ENCODE results near the gene KCNK15.
A peak's percentile ranks its signal among the peaks of the same experiment; 100 is the strongest.

KCNK15 gene

GRCh38 chr20:44745122-44745597, 505 bp upstream of the KCNK15 start:
- no peak for ATAC-seq (replicated peaks; ENCODE audit: extremely low read depth, poor library complexity, severe bottlenecking)

GRCh38 chr20:44746367-44747165, 901 bp downstream of the KCNK15 start:
- peaks cover 14% of the 10 kb centered on the region for H3K4me1 Mint-ChIP-seq
- H3K27ac Mint-ChIP-seq (ENCODE audit: low read depth): no peak overlapping the region
- no peak for ATAC-seq (replicated peaks; ENCODE audit: extremely low read depth, poor library complexity, severe bottlenecking)
- peak overlapping the region; percentile 44 for H3K4me3 Mint-ChIP-seq
- no peak for DNase-seq (ENCODE audit: low spot score in 2 of 2)
- H3K36me3 Mint-ChIP-seq (ENCODE audit: insufficient read depth): peaks cover 4% of the 10 kb centered on the region
- H3K27me3 Mint-ChIP-seq: peaks cover 82% of the 10 kb centered on the region
- H3K9me3 Mint-ChIP-seq: no peaks in the 10 kb centered on the region

More at GRCh38 chr20:44745122-44745597, 505 bp upstream of the KCNK15 start:
- no peak overlapping the region for H3K27ac Mint-ChIP-seq (ENCODE audit: low read depth)
- peak overlapping the region; percentile 44 for H3K4me3 Mint-ChIP-seq
- H3K27me3 Mint-ChIP-seq: peaks cover 78% of the 10 kb centered on the region
- DNase-seq (ENCODE audit: low spot score in 2 of 2): no peak
- peaks cover 14% of the 10 kb centered on the region for H3K4me1 Mint-ChIP-seq
- H3K9me3 Mint-ChIP-seq: no peaks in the 10 kb centered on the region
- peaks cover 4% of the 10 kb centered on the region for H3K36me3 Mint-ChIP-seq (ENCODE audit: insufficient read depth)

- Mint-ChIP-seq H3K27ac (ENCODE audit: low read depth) (no peak overlapping the region), H3K4me3 (peak overlapping the region; percentile 44), H3K4me1 (peaks cover 14% of the 10 kb centered on the region), H3K27me3 (peaks cover 78% of the 10 kb centered on the region), H3K9me3 (no peaks in the 10 kb centered on the region), H3K36me3 (ENCODE audit: insufficient read depth) (peaks cover 4% of the 10 kb centered on the region)
- ATAC-seq (replicated peaks; ENCODE audit: extremely low read depth, poor library complexity, severe bottlenecking) (no peak), DNase-seq (ENCODE audit: low spot score in 2 of 2) (peak; percentile 23 to 36)
Observed at GRCh38 chr20:44747166-44748004, 1.7 kb downstream of the KCNK15 start.

- Mint-ChIP-seq H3K27me3 (peaks cover 75% of the 10 kb centered on the region), H3K27ac (ENCODE audit: low read depth) (no peak overlapping the region), H3K36me3 (ENCODE audit: insufficient read depth) (peaks cover 4% of the 10 kb centered on the region), H3K4me3 (no peak overlapping the region), H3K9me3 (no peaks in the 10 kb centered on the region), H3K4me1 (peaks cover 14% of the 10 kb centered on the region)
- ATAC-seq (replicated peaks; ENCODE audit: extremely low read depth, poor library complexity, severe bottlenecking) (no peak), DNase-seq (ENCODE audit: low spot score in 2 of 2) (no peak)
Observed at GRCh38 chr20:44748005-44748370, 2.3 kb downstream of the KCNK15 start.

- peaks cover 14% of the 10 kb centered on the region for H3K4me1 Mint-ChIP-seq
- DNase-seq (ENCODE audit: low spot score in 2 of 2) (no peak), ATAC-seq (replicated peaks; ENCODE audit: extremely low read depth, poor library complexity, severe bottlenecking) (no peak)
- peaks cover 73% of the 10 kb centered on the region for H3K27me3 Mint-ChIP-seq
- no peak overlapping the region for H3K4me3 Mint-ChIP-seq
- no peaks in the 10 kb centered on the region for H3K9me3 Mint-ChIP-seq
- peaks cover 3% of the 10 kb centered on the region for H3K36me3 Mint-ChIP-seq (ENCODE audit: insufficient read depth)
- no peak overlapping the region for H3K27ac Mint-ChIP-seq (ENCODE audit: low read depth)
Observed at GRCh38 chr20:44750081-44750805, 4.6 kb downstream of the KCNK15 start.

GRCh38 chr20:44752099-44752931, 6.7 kb downstream of the KCNK15 start:
- peaks cover 64% of the 10 kb centered on the region for H3K27me3 Mint-ChIP-seq
- peaks cover 4% of the 10 kb centered on the region for H3K4me1 Mint-ChIP-seq
- no peaks in the 10 kb centered on the region for H3K9me3 Mint-ChIP-seq
- no peak overlapping the region for H3K27ac Mint-ChIP-seq (ENCODE audit: low read depth)
- no peak for ATAC-seq (replicated peaks; ENCODE audit: extremely low read depth, poor library complexity, severe bottlenecking)
- peaks cover 3% of the 10 kb centered on the region for H3K36me3 Mint-ChIP-seq (ENCODE audit: insufficient read depth)
- DNase-seq (ENCODE audit: low spot score in 2 of 2): no peak
- H3K4me3 Mint-ChIP-seq: no peak overlapping the region

- no peak overlapping the region for H3K27ac Mint-ChIP-seq (ENCODE audit: low read depth)
- no peaks in the 10 kb centered on the region for H3K9me3 Mint-ChIP-seq
- no peaks in the 10 kb centered on the region for H3K36me3 Mint-ChIP-seq (ENCODE audit: insufficient read depth)
- peaks cover 58% of the 10 kb centered on the region for H3K27me3 Mint-ChIP-seq
- H3K4me3 Mint-ChIP-seq: no peak overlapping the region
- no peaks in the 10 kb centered on the region for H3K4me1 Mint-ChIP-seq
- DNase-seq (ENCODE audit: low spot score in 2 of 2) (no peak), ATAC-seq (replicated peaks; ENCODE audit: extremely low read depth, poor library complexity, severe bottlenecking) (no peak)
Observed at GRCh38 chr20:44754554-44754953, 8.9 kb downstream of the KCNK15 start.

- Mint-ChIP-seq H3K4me3 (no peak overlapping the region), H3K27me3 (peaks cover 60% of the 10 kb centered on the region), H3K27ac (ENCODE audit: low read depth) (no peak overlapping the region), H3K9me3 (no peaks in the 10 kb centered on the region), H3K36me3 (ENCODE audit: insufficient read depth) (no peaks in the 10 kb centered on the region), H3K4me1 (no peaks in the 10 kb centered on the region)
- ATAC-seq (replicated peaks; ENCODE audit: extremely low read depth, poor library complexity, severe bottlenecking) (no peak), DNase-seq (ENCODE audit: low spot score in 2 of 2) (no peak)
Observed at GRCh38 chr20:44756011-44756688, 10.5 kb downstream of the KCNK15 start.

GRCh38 chr20:44756956-44757355, 11.3 kb downstream of the KCNK15 start:
- H3K4me3 Mint-ChIP-seq: no peak overlapping the region
- peaks cover 52% of the 10 kb centered on the region for H3K27me3 Mint-ChIP-seq
- H3K27ac Mint-ChIP-seq (ENCODE audit: low read depth): no peak overlapping the region
- ATAC-seq (replicated peaks; ENCODE audit: extremely low read depth, poor library complexity, severe bottlenecking) (no peak), DNase-seq (ENCODE audit: low spot score in 2 of 2) (no peak)
- no peaks in the 10 kb centered on the region for H3K4me1 Mint-ChIP-seq
- no peaks in the 10 kb centered on the region for H3K36me3 Mint-ChIP-seq (ENCODE audit: insufficient read depth)
- no peaks in the 10 kb centered on the region for H3K9me3 Mint-ChIP-seq

GRCh38 chr20:44758247-44759101, 12.8 kb downstream of the KCNK15 start:
- Mint-ChIP-seq H3K36me3 (ENCODE audit: insufficient read depth) (no peaks in the 10 kb centered on the region), H3K9me3 (no peaks in the 10 kb centered on the region), H3K27ac (ENCODE audit: low read depth) (no peak overlapping the region), H3K27me3 (peaks cover 59% of the 10 kb centered on the region), H3K4me1 (no peaks in the 10 kb centered on the region), H3K4me3 (no peak overlapping the region)
- DNase-seq (ENCODE audit: low spot score in 2 of 2) (no peak), ATAC-seq (replicated peaks; ENCODE audit: extremely low read depth, poor library complexity, severe bottlenecking) (no peak)

- Mint-ChIP-seq H3K4me3 (no peak overlapping the region), H3K36me3 (ENCODE audit: insufficient read depth) (no peaks in the 10 kb centered on the region), H3K27me3 (peaks cover 58% of the 10 kb centered on the region), H3K27ac (ENCODE audit: low read depth) (no peak overlapping the region), H3K9me3 (no peaks in the 10 kb centered on the region), H3K4me1 (no peaks in the 10 kb centered on the region)
- ATAC-seq (replicated peaks; ENCODE audit: extremely low read depth, poor library complexity, severe bottlenecking): no peak
- DNase-seq (ENCODE audit: low spot score in 2 of 2): no peak
Observed at GRCh38 chr20:44759595-44759994, 13.9 kb downstream of the KCNK15 start.
